Measurements from ENCODE around the gene BRD7.

The BRD7 gene

GRCh38 chr16:50274326-50275097, 94.3 kb downstream of the BRD7 start:
- no peak for TF ChIP-seq CTCF (IDR thresholded peaks at IDR 0.05; ENCODE audit: borderline replicate concordance, insufficient read depth, low read depth, low read length)
- peak overlapping the region; percentile 83 for H3K4me3 ChIP-seq (ENCODE audit: low read depth, low read length)

- no peak for TF ChIP-seq CTCF (IDR thresholded peaks at IDR 0.05; ENCODE audit: borderline replicate concordance, insufficient read depth, low read depth, low read length)
- peak overlapping the region; percentile 83 for H3K4me3 ChIP-seq (ENCODE audit: low read depth, low read length)
Measured at GRCh38 chr16:50273888-50274325, 94.9 kb downstream of the BRD7 start.

GRCh38 chr16:50273382-50273690, 95.5 kb downstream of the BRD7 start:
- TF ChIP-seq CTCF (IDR thresholded peaks at IDR 0.05; ENCODE audit: borderline replicate concordance, insufficient read depth, low read depth, low read length) = no peak
- H3K4me3 ChIP-seq (ENCODE audit: low read depth, low read length) = no peak overlapping the region

- H3K4me3 ChIP-seq (ENCODE audit: low read depth, low read length) = no peak overlapping the region
- no peak for TF ChIP-seq CTCF (IDR thresholded peaks at IDR 0.05; ENCODE audit: borderline replicate concordance, insufficient read depth, low read depth, low read length)
Measured at GRCh38 chr16:50272687-50273381, 96.0 kb downstream of the BRD7 start.

GRCh38 chr16:50272111-50272571, 96.6 kb downstream of the BRD7 start:
- TF ChIP-seq CTCF (IDR thresholded peaks at IDR 0.05; ENCODE audit: borderline replicate concordance, insufficient read depth, low read depth, low read length) = no peak
- H3K4me3 ChIP-seq (ENCODE audit: low read depth, low read length) = no peak overlapping the region

- H3K4me3 ChIP-seq (ENCODE audit: low read depth, low read length) = no peak overlapping the region
- no peak for TF ChIP-seq CTCF (IDR thresholded peaks at IDR 0.05; ENCODE audit: borderline replicate concordance, insufficient read depth, low read depth, low read length)
Measured at GRCh38 chr16:50271148-50272041, 97.4 kb downstream of the BRD7 start.

All from GM12875 (cell line).